HuH-7.5 (cell line): ENCODE data around the gene B4GALNT4.
"Not testable (repeated sequence)": the region's sequence is repeated elsewhere in the genome, so short reads cannot be mapped to it uniquely, and the experiment has no call there.

Experiments used
- DNase-seq: peaks from one replicate; pipeline ENCODE4 v3.0.0; 2011; ENCODE audit warnings: low spot score

The B4GALNT4 gene

GRCh38 chr11:422249-422656, 53.0 kb downstream of the B4GALNT4 start:
- no peak for DNase-seq

- DNase-seq = no peak
Observed at GRCh38 chr11:424232-424631, 54.9 kb downstream of the B4GALNT4 start.

GRCh38 chr11:424766-425165, 55.5 kb downstream of the B4GALNT4 start:
- not testable (repeated sequence) for DNase-seq

- no peak for DNase-seq
Observed at GRCh38 chr11:425301-425700, 56.0 kb downstream of the B4GALNT4 start.

DNA sequence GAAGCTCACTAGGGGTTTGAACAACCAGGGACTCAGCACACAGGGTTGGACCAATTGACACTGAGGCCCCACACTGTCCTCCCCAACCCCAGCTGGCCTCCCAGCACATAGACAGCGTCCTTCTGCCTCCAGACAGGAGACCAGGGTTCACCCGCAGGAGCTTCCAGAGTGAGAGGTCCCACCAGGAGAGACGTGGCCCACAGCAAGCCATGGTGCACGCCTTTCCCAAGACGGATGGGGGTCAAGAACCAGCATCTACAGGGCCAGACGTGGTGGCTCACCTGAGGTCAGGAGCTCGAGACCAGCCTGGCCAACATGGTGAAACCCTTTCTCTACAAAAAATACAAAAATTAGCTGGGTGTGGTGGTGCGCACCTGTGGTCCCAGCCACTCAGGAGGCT, 57.6 kb downstream of the B4GALNT4 start:
- no peak for DNase-seq

DNA sequence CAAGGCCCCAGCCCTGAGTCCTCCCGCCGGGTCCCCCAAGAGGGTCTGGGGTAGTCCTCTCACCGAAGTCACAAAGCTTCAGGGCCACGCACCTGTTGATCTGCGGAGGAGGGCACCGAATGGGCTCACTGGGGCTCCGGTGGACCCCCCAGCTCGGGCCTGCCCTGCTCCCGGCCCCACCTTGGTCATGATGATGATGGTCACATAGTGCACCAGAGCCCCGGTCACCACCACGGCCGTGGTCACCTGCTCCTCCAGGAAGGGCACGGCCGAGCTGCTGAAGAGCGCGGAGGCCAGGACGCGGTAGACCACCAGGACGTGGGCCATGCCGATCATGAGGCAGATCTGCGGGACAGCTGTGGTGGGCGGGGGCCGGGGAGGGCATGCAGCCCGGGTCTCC, 59.0 kb downstream of the B4GALNT4 start:
- DNase-seq = no peak

DNA sequence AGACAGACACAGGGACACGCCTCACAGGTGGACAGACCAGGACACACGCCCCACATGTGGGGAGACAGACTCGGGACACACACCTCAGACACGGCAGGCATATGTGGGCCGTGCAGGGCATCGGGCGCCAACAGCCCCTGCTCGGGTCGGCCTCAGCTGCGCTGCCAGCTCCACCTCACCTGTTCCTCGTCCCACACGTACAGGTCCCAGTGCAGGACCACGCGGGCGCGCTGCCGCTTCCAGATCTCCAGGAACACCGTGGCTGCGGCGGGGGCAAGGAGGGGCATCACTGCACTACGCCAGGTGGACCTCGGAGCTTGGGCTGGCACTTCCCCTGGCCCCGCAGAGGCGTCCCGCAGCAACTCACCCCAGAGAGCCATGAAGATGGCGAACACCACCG, 60.1 kb downstream of the B4GALNT4 start:
- DNase-seq = no peak

- DNase-seq = no peak
Observed at GRCh38 chr11:429931-430456, 60.7 kb downstream of the B4GALNT4 start.
